ENCODE results near the gene VPS13D. TPM values are rescaled to one million over a fixed set of nuclear protein-coding genes. Genes with fewer than 3 reads are reported as not detected.

VPS13D gene
- total RNA-seq (2021) = 18.8 and 20.2 TPM in 2 replicates
- long read RNA-seq, partial matches to known transcripts = 6 of 11 reads
- long read RNA-seq, other reads (novel, unspliced or antisense) = 5 of 11 reads

GRCh38 chr1:12229835-12230548 is at the start of gene VPS13D:
VPS13D (plus strand) TSS chr1:12230030; CDS start chr1:12234267, 4,237 bp downstream.
- TF ChIP-seq CTCF (conservative IDR thresholded peaks at IDR 0.05) = peak; percentile 96
- Mint-ChIP-seq H3K27me3 (ENCODE audit: low read depth) (no peaks in the 10 kb centered on the region), H3K4me1 (peaks cover 14 to 15% of the 10 kb centered on the region in 2 experiments), H3K27ac (peak within 1 kb of the TSS in 1 of 3 experiments; percentile 59; a peak in 2 of 7 replicates), H3K36me3 (ENCODE audit: insufficient read depth in 1 of 3, low read depth in 3 of 3) (peaks cover 0 to 3% (median 3%) of the 10 kb centered on the region in 3 experiments; a peak in 3 of 7 replicates), H3K4me3 (peak within 1 kb of the TSS; percentile 84 to 90), H3K9me3 (no peaks in the 10 kb centered on the region; a peak in 1 of 5 replicates)
- H3K79me1 ChIP-seq (ENCODE audit: insufficient read depth, low read depth, low read length, poor library complexity, severe bottlenecking) = peaks cover 3% of the 10 kb centered on the region
- H2BK20ac ChIP-seq (ENCODE audit: low read depth, low read length, poor library complexity, severe bottlenecking) = no peak within 1 kb of the TSS
- peak within 1 kb of the TSS; percentile 25 for H2AFZ ChIP-seq (ENCODE audit: low read length)
- H2AK5ac ChIP-seq (ENCODE audit: insufficient read length, low read length) = no peak within 1 kb of the TSS
- H3K23ac ChIP-seq (ENCODE audit: insufficient read length, low read depth, low read length) = no peak within 1 kb of the TSS
- no peak within 1 kb of the TSS for H3K4ac ChIP-seq (ENCODE audit: low read depth, low read length)
- no peaks in the 10 kb centered on the region for H3K9me3 ChIP-seq (ENCODE audit: control insufficient read depth, low read depth, low read length)
- H3K4me2 ChIP-seq (ENCODE audit: insufficient read depth, insufficient read length, low read length) = peak within 1 kb of the TSS; percentile 87
- peaks cover 8% of the 10 kb centered on the region for H3K23me2 ChIP-seq (ENCODE audit: insufficient read length, low read depth, low read length, poor library complexity, severe bottlenecking)
- no peak within 1 kb of the TSS for H3K18ac ChIP-seq (ENCODE audit: insufficient read length, low read depth, low read length)
- H4K20me1 ChIP-seq (ENCODE audit: control insufficient read depth, insufficient read depth, insufficient read length) = no peaks in the 10 kb centered on the region
- WGBS (ENCODE audit: extremely low coverage, insufficient read length, low lambda C conversion rate) = no CpG with 5 or more reads among the region's 77 CpGs
- no peak within 1 kb of the TSS for H4K91ac ChIP-seq (ENCODE audit: insufficient read length, low read depth, low read length)
- no peak within 1 kb of the TSS for H2BK12ac ChIP-seq (ENCODE audit: insufficient read length, low read depth, low read length)
- H3K56ac ChIP-seq (ENCODE audit: insufficient read length, low read depth, low read length) = no peak within 1 kb of the TSS
- peak within 1 kb of the TSS; percentile 55 for H3K9ac ChIP-seq (ENCODE audit: extremely low read depth, insufficient read length, low read length)
- no peaks in the 10 kb centered on the region for H3K27me3 ChIP-seq (ENCODE audit: insufficient read depth, low read length)
- no peak within 1 kb of the TSS for H2BK15ac ChIP-seq (ENCODE audit: low read depth, low read length)
- DNase-seq = peak; percentile 78
- H3K27ac ChIP-seq (ENCODE audit: insufficient read length, low read depth, low read length) = no peak within 1 kb of the TSS
- no peak within 1 kb of the TSS for H4K5ac ChIP-seq (ENCODE audit: insufficient read length, low read depth, low read length)
- no peak within 1 kb of the TSS for H3T11ph ChIP-seq (ENCODE audit: low read length)
- no peak within 1 kb of the TSS for H2BK5ac ChIP-seq (ENCODE audit: insufficient read length, low read length)
- no peak within 1 kb of the TSS for H4K8ac ChIP-seq (replicated peaks; ENCODE audit: insufficient read length, low read depth, low read length)
- no peak within 1 kb of the TSS; the same call in 1 of the 2 replicates for H3K14ac ChIP-seq (ENCODE audit: insufficient read depth, low read length)
- H2BK120ac ChIP-seq (ENCODE audit: low read depth, low read length, poor library complexity, severe bottlenecking) = no peak within 1 kb of the TSS
- H3K79me2 ChIP-seq (ENCODE audit: insufficient read depth, low read length) = no peaks in the 10 kb centered on the region; the same call in 1 of the 2 replicates
- H3K4me1 ChIP-seq (ENCODE audit: insufficient read depth, low read length) = peaks cover 2% of the 10 kb centered on the region; the same call in 1 of the 2 replicates

All from H9 (cell line).